Measurements from ENCODE around the gene RPTOR. TPM values are rescaled to one million over a fixed set of nuclear protein-coding genes. Genes with fewer than 3 reads are reported as not detected.

The RPTOR gene
- polyA plus RNA-seq, 1 of the 3 experiments (the other 2 are of a cell fraction) = 14.9 TPM

- H3K4me2 ChIP-seq = no peak overlapping the region
- POLR2A ChIA-PET = no interaction called here
Observed at GRCh38 chr17:80783486-80783885, 238.8 kb downstream of the RPTOR start.

More at GRCh38 chr17:80783486-80783885, 238.8 kb downstream of the RPTOR start:
- H3K9me3 ChIP-seq = 0 out of 2 replicates have a peak, but pooled peaks cover 4% of the 10 kb centered on the region
- H3K27me3 ChIP-seq (ENCODE audit: insufficient read depth) = no peaks in the 10 kb centered on the region
- peaks cover 10% of the 10 kb centered on the region; the same call in 1 of the 2 replicates for H3K79me2 ChIP-seq (ENCODE audit: insufficient read depth)
- peaks cover 13 to 42% of the 10 kb centered on the region in 2 experiments for H3K4me1 ChIP-seq (ENCODE audit: control insufficient read depth in 1 of 2, insufficient read depth in 2 of 2, low read depth in 1 of 2, low read length in 1 of 2)
- H3K9me2 ChIP-seq = no peaks in the 10 kb centered on the region
- no peak overlapping the region for H3K4me3 ChIP-seq (ENCODE audit: low read depth in 2 of 2, low read length in 1 of 2)
- CTCF ChIA-PET = interaction anchor here (1.9 kb wide), 1 partner anchor 10 kb away, joined by 7 read pairs; no protein-coding TSS in a partner anchor
- 91% methylated on average over 8 of the region's 8 CpGs for WGBS (ENCODE audit: low lambda C conversion rate)
- no peak for TF ChIP-seq CHD2 (IDR thresholded peaks at IDR 0.05; ENCODE audit: low read length, partially characterized antibody)
- no peak for TF ChIP-seq FOSL2 (IDR thresholded peaks at IDR 0.05; ENCODE audit: borderline replicate concordance, low read depth)
- TF ChIP-seq NFIC (IDR thresholded peaks at IDR 0.05; ENCODE audit: borderline replicate concordance) = no peak
- no peak for TF ChIP-seq SMC3 (IDR thresholded peaks at IDR 0.05; ENCODE audit: low read depth, low read length)
- no peak for TF ChIP-seq MAX (IDR thresholded peaks at IDR 0.05; ENCODE audit: low read depth)
- TF ChIP-seq, protein P1, sequence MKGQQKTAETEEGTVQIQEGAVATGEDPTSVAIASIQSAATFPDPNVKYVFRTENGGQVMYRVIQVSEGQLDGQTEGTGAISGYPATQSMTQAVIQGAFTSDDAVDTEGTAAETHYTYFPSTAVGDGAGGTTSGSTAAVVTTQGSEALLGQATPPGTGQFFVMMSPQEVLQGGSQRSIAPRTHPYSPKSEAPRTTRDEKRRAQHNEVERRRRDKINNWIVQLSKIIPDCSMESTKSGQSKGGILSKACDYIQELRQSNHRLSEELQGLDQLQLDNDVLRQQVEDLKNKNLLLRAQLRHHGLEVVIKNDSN (IDR thresholded peaks at IDR 0.05; ENCODE audit: borderline replicate concordance, low read depth) = no peak
- TF ChIP-seq RCOR1 (IDR thresholded peaks at IDR 0.05; ENCODE audit: low read length) = no peak
- TF ChIP-seq REST (IDR thresholded peaks at IDR 0.05; ENCODE audit: low read depth, low read length) = no peak
- no peak for TF ChIP-seq NRF1 (IDR thresholded peaks at IDR 0.05; ENCODE audit: low read depth, low read length)
- TF ChIP-seq RFX5 (IDR thresholded peaks at IDR 0.05; ENCODE audit: low read length) = no peak
- no peak for TF ChIP-seq PBX3 (IDR thresholded peaks at IDR 0.05)
- no peak for TF ChIP-seq SIN3A (IDR thresholded peaks at IDR 0.05; ENCODE audit: borderline replicate concordance, low read depth, low read length)
- no peak for TF ChIP-seq ZBTB33 (IDR thresholded peaks at IDR 0.05; ENCODE audit: borderline replicate concordance, low read depth)
- TF ChIP-seq MXI1 (IDR thresholded peaks at IDR 0.05; ENCODE audit: low read depth, low read length) = no peak
- DNase-seq = no peak
- H3K9ac ChIP-seq = no peak overlapping the region
- H3K27ac ChIP-seq (ENCODE audit: low read depth in 2 of 2, low read length in 1 of 2) = no peak overlapping the region
- H3K36me3 ChIP-seq (replicated peaks in 1 of 2; ENCODE audit: control insufficient read depth in 1 of 2, insufficient read depth in 2 of 2, low read length in 1 of 2) = peaks cover under 1 to 3% of the 10 kb centered on the region in 2 experiments
- no peak overlapping the region for H2AFZ ChIP-seq (ENCODE audit: low read depth)
- H4K20me1 ChIP-seq (ENCODE audit: insufficient read depth) = no peaks in the 10 kb centered on the region
- peaks cover under 1% of the 10 kb centered on the region for H3F3A ChIP-seq (replicated peaks; ENCODE audit: insufficient read depth)
